BJ (cell line): ENCODE results near the gene SFT2D1. TPM values are rescaled to one million over a fixed set of nuclear protein-coding genes. Genes with fewer than 3 reads are reported as not detected.
"Not testable (repeated sequence)": the region's sequence is repeated elsewhere in the genome, so short reads cannot be mapped to it uniquely, and the experiment has no call there.

Experiments
- CTCF ChIA-PET: fragments of 350-600 bp; formaldehyde crosslinking; extraction: SDS; loops from one replicate; lab custom pipeline; 2021; ENCODE audit warnings: antibody characterized with exemption, inconsistent platforms; lab: Yijun Ruan, JAX
- POLR2A ChIA-PET: fragments of 300-600 bp; sonication (Branson Sonifier 250); formaldehyde crosslinking; extraction: SDS; loops from one replicate; lab custom pipeline; 2021; ENCODE audit warnings: antibody characterized with exemption; lab: Charles Lee
- DNase-seq: peaks from one replicate; pipeline ENCODE4 v3.0.0-alpha.2; 2011; ENCODE audit warnings: low read depth
- H3K27me3 ChIP-seq: 2 replicates; pipeline ENCODE4 v1.6.0; 2011; ENCODE audit warnings: low read length; ENCODE audit not compliant: control insufficient read depth, insufficient read depth
- H3K36me3 ChIP-seq: 2 replicates; pipeline ENCODE4 v1.5.1; 2011; ENCODE audit warnings: low read length; ENCODE audit not compliant: control insufficient read depth, insufficient read depth
- H3K4me3 ChIP-seq: 2 replicates; pipeline ENCODE4 v1.5.1; 2011; ENCODE audit warnings: low read depth, mild to moderate bottlenecking, control low read depth, low read length
- polyA plus RNA-seq: library from polyadenylated mRNA; depleted of rRNA; stranded (reverse); fragments of >200 nt; gene quantifications from 2 replicates; pipeline ENCODE4 v1.2.3, GENCODE V29; 2011
- TF ChIP-seq, protein P1 (sequence below): IDR thresholded peaks from 2 replicates; pipeline ENCODE4 v1.5.1; 2011; ENCODE audit warnings: low read depth, mild to moderate bottlenecking, control low read depth, inconsistent platforms, low read length, moderate library complexity; ENCODE audit not compliant: insufficient read depth

The SFT2D1 gene
- polyA plus RNA-seq, 1 experiment: 24.9 TPM

DNA sequence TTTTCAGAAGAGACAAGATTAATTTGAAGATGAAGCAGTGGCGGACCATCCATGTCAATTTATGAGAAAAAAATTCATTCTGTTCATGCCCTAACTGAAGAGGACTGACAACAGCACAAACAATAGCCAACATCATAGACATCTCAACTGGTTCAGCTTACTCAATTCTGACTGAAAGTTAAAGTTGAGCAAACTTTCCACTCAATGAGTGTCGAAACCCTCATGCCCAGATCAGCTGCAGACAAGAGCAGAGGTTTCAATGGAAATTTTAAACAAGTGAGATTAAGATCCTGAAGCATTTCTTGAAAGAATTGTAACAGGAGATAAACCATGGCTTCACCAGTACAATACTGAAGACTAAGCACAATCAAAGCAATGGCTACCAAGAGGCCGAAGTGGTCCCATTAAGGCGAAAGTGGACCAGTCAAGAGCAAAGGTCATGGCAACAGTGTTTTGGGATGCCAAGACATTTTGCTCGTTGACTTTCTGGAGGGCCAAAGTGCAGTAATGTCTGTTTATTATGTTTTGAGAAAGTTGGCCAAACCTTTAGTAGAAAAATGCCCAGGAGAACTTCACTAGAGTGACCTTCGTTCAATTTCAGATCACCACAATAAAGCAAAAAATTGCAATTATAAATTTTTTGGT lies 6.1 kb upstream of the SFT2D1 start:
- Histone ChIP-seq H3K27me3 (no peaks in the 10 kb centered on the region), H3K36me3 (no peaks in the 10 kb centered on the region), H3K4me3 (no peak overlapping the region)
- POLR2A ChIA-PET: no interaction called here
- no peak for DNase-seq
- TF ChIP-seq, protein P1, sequence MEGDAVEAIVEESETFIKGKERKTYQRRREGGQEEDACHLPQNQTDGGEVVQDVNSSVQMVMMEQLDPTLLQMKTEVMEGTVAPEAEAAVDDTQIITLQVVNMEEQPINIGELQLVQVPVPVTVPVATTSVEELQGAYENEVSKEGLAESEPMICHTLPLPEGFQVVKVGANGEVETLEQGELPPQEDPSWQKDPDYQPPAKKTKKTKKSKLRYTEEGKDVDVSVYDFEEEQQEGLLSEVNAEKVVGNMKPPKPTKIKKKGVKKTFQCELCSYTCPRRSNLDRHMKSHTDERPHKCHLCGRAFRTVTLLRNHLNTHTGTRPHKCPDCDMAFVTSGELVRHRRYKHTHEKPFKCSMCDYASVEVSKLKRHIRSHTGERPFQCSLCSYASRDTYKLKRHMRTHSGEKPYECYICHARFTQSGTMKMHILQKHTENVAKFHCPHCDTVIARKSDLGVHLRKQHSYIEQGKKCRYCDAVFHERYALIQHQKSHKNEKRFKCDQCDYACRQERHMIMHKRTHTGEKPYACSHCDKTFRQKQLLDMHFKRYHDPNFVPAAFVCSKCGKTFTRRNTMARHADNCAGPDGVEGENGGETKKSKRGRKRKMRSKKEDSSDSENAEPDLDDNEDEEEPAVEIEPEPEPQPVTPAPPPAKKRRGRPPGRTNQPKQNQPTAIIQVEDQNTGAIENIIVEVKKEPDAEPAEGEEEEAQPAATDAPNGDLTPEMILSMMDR: no peak
- CTCF ChIA-PET: no interaction called here

DNA sequence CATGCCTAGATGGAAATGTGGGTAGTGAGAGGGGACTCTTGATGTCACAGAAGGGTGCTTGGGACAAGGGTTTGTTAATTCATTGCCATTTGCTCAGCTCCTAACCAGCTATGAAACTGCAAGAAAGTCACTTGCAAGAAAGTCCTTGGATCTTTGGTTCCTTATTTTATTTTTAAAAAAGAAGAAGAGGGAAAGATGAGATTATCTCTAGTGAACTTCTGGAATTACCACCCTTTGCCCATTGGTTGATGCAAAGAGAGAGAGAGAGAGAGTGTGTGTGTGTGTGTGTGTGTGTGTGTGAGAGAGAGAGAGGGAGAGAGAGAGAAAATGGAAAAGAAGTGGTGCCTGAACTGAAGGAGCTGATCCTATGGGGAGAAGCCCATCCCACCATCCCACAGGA lies 4.6 kb upstream of the SFT2D1 start:
- DNase-seq: no peak
- no peaks in the 10 kb centered on the region for H3K27me3 ChIP-seq
- TF ChIP-seq, protein P1: no peak
- H3K4me3 ChIP-seq: no peak overlapping the region
- ChIA-PET CTCF (interaction anchor here (0.8 to 1.0 kb wide), 2 partner anchors 35 to 53 kb away, joined by 3 to 4 read pairs; no protein-coding TSS in a partner anchor), POLR2A (interaction anchor here (0.6 kb wide), 2 partner anchors 17 to 71 kb away, joined by 3 to 5 read pairs; no protein-coding TSS in a partner anchor)
- no peaks in the 10 kb centered on the region for H3K36me3 ChIP-seq

DNA sequence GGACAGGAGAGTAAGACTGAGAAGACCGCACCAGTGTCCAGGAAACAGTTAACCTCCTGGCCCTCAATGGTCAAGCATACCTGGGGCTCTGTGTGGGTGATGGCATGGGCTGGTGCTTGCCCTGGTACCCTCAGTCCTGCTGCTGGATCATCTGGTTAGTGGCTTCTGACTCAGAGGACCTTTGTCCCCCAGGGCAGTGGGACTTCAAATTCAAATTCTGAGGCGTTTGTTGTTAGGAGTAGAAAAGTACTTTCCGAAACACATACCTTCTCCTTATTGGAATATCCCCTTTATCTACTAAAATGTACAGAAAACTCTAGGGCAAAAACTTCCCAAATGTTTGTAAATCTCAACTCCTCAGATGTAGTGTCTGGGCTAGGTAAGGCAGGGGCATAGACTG lies 4.1 kb upstream of the SFT2D1 start:
- DNase-seq: no peak
- ChIA-PET POLR2A (no interaction called here), CTCF (interaction anchor here (0.8 kb wide), 1 partner anchor 54 kb away, joined by 4 read pairs; no protein-coding TSS in a partner anchor)
- Histone ChIP-seq H3K4me3 (no peak overlapping the region), H3K27me3 (no peaks in the 10 kb centered on the region), H3K36me3 (no peaks in the 10 kb centered on the region)
- TF ChIP-seq, protein P1: no peak

DNA sequence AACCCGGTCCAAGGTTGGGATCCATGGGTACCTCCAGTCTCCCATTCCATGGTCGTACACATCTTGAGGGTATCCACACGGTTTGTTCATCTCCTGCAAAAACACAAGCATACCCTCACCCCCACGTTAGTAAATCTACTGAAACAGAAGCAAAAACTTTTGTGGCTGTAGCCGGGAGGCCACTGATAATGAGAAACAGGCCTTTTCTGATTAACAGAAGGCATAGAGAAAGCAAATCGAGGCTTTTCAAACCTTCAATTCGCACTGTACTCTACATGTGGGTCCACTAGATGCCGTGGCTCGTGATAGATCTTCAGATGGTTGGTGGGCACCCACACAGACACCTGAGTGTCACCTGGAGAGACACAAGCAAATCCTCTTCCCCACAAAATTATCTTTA lies 3.3 kb upstream of the SFT2D1 start:
- CTCF ChIA-PET, H3K27me3 ChIP-seq, DNase-seq, H3K4me3 ChIP-seq, POLR2A ChIA-PET, H3K36me3 ChIP-seq: not testable (repeated sequence)

DNA sequence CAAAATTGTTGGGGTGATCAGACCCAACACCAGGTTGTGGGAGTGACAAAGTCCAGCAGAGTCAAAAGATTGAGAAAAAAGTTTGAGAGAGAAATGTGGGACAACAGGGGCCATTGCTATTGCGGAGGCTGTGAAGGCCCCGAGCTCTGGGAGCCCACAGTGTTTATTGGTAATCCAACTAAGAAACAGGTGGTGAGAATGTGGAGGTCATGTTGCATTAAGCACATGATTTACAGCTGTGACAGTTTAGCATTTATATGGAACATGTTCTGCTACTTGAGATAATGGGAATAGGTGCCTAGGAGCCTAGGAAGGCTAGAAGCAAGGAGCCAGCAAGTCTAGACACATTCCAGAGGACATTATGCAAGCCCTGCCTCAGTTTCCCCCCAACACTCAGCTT lies 2.6 kb upstream of the SFT2D1 start:
- H3K36me3 ChIP-seq, POLR2A ChIA-PET, DNase-seq, CTCF ChIA-PET, H3K4me3 ChIP-seq, H3K27me3 ChIP-seq: not testable (repeated sequence)

DNA sequence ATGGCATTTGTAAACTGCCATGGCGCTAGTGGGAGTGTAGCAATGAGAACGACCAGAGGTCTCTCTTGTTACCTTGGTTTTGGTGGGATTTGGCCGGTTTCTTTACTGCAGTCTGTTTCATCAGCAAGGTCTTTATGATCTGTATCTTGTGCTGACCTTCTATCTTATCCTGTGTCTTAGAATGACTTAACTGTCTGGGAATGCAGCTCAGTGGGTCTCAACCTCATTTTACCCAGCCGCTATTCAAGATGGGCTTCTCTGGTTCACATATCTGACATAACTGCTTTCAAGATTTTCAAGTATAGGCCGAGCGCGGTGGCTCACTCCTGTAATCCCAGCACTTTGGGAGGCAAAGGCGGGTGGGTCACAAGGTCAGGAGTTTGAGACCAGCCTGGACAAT lies 1.9 kb upstream of the SFT2D1 start:
- no peak for DNase-seq
- TF ChIP-seq, protein P1: no peak
- POLR2A ChIA-PET: no interaction called here
- CTCF ChIA-PET: no interaction called here
- H3K4me3 ChIP-seq: no peak overlapping the region
- 0 out of 2 replicates have a peak, but pooled peaks cover 1% of the 10 kb centered on the region for H3K36me3 ChIP-seq
- H3K27me3 ChIP-seq: no peaks in the 10 kb centered on the region
